H1 (cell line): ENCODE measurements around the gene LGALS9. TPM values are rescaled to one million over a fixed set of nuclear protein-coding genes. Genes with fewer than 3 reads are reported as not detected.

Experiments used
- CTCF ChIA-PET: fragments of 300-600 bp; sonication (Branson Sonifier 250); formaldehyde crosslinking; loops from one replicate; lab custom pipeline; 2021; ENCODE audit not compliant: partially characterized antibody; lab: Charles Lee
- POLR2A ChIA-PET: fragments of 300-600 bp; sonication (Branson Sonifier 250); formaldehyde crosslinking; loops from one replicate; lab custom pipeline; 2021; ENCODE audit warnings: inconsistent platforms; ENCODE audit not compliant: partially characterized antibody; lab: Charles Lee
- DNase-seq, 2 experiments: peaks; one replicate each; pipeline versions ENCODE4 v3.0.0 to v3.0.0-alpha.2; 2010 to 2022; ENCODE audit warnings: low spot score in 2 of 2, low read depth in 1 of 2, mixed read lengths in 1 of 2
- FAIRE-seq: peaks from 2 replicates; lab custom pipeline; 2011; peaks lifted over from hg19 to GRCh38; lab: Jason Lieb, UNC
- H2AFZ ChIP-seq: 2 replicates; pipeline ENCODE4 v1.8.1; 2012; ENCODE audit warnings: low read length, inconsistent platforms
- H2AK5ac ChIP-seq: 2 replicates; pipeline ENCODE4 v1.6.1; 2013; ENCODE audit warnings: low read depth, low read length
- H2BK120ac ChIP-seq: replicated peaks from 2 replicates; pipeline ENCODE3; 2013; ENCODE audit warnings: low read depth, low read length, inconsistent platforms
- H2BK12ac ChIP-seq: 2 replicates; pipeline ENCODE4 v1.6.1; 2013; ENCODE audit warnings: low read depth, low read length
- H2BK15ac ChIP-seq: 2 replicates; pipeline ENCODE4 v1.6.1; 2013; ENCODE audit warnings: low read length
- H2BK20ac ChIP-seq: 2 replicates; pipeline ENCODE4 v1.6.1; 2013; ENCODE audit warnings: low read length
- H2BK5ac ChIP-seq: 2 replicates; pipeline ENCODE4 v1.6.1; 2013; ENCODE audit warnings: low read depth, low read length
- H3K14ac ChIP-seq: 2 replicates; pipeline ENCODE4 v1.6.1; 2013; ENCODE audit warnings: inconsistent platforms; ENCODE audit not compliant: insufficient read length
- H3K18ac ChIP-seq: 2 replicates; pipeline ENCODE4 v1.6.1; 2013; ENCODE audit warnings: low read length; ENCODE audit errors: extremely low read depth
- H3K23ac ChIP-seq: 2 replicates; pipeline ENCODE4 v1.6.1; 2013; ENCODE audit warnings: inconsistent platforms; ENCODE audit not compliant: insufficient read length
- H3K23me2 ChIP-seq: 2 replicates; pipeline ENCODE4 v1.6.1; 2013; ENCODE audit warnings: low read depth, low read length
- H3K27ac ChIP-seq: 2 replicates; pipeline ENCODE4 v1.6.1; 2011; ENCODE audit warnings: low read depth, low read length, inconsistent platforms
- H3K27me3 ChIP-seq, 4 experiments: replicated peaks in 1 of 4; 1 replicate in 1 of 4; 2 replicates in 3 of 4; pipeline versions ENCODE4 v1.6.1 to v1.8.1; 2011 to 2013; ENCODE audit warnings: low read length in 3 of 4, mild to moderate bottlenecking in 3 of 4, inconsistent platforms in 2 of 4, mixed read lengths in 2 of 4, moderate library complexity in 1 of 4; ENCODE audit not compliant: control insufficient read depth in 3 of 4, insufficient read depth in 3 of 4; ENCODE audit errors: extremely low read depth in 1 of 4
- H3K36me3 ChIP-seq, 4 experiments: 2 replicates each; pipeline versions ENCODE4 v1.6.1 to v1.8.1; 2011 to 2013; ENCODE audit warnings: mild to moderate bottlenecking in 4 of 4, low read length in 3 of 4, moderate library complexity in 2 of 4, control low read depth in 1 of 4, inconsistent platforms in 1 of 4; ENCODE audit not compliant: insufficient read depth in 4 of 4, control insufficient read depth in 2 of 4
- H3K4ac ChIP-seq: replicated peaks from 2 replicates; pipeline ENCODE3; 2013; ENCODE audit warnings: low read length, low read depth, mixed read lengths, inconsistent platforms; ENCODE audit not compliant: insufficient read length
- H3K4me1 ChIP-seq, 4 experiments: replicated peaks in 1 of 4; 1 replicate in 1 of 4; 2 replicates in 3 of 4; pipeline versions ENCODE4 v1.6.1 to v1.8.1; 2011 to 2013; ENCODE audit warnings: low read length in 3 of 4, inconsistent platforms in 2 of 4, mixed read lengths in 1 of 4; ENCODE audit not compliant: insufficient read depth in 4 of 4, control insufficient read depth in 3 of 4
- H3K4me2 ChIP-seq, 2 experiments: 2 replicates each; pipeline versions ENCODE4 v1.6.1 to v1.8.1; 2011 to 2013; ENCODE audit warnings: low read depth in 2 of 2, low read length in 2 of 2, control low read depth in 1 of 2, inconsistent platforms in 1 of 2, mild to moderate bottlenecking in 1 of 2; ENCODE audit not compliant: insufficient read depth in 1 of 2
- H3K4me3 ChIP-seq, 4 experiments: fragments of 200-600, 300-600 bp in 1 of 4; sonication (generic), shearing (Covaris generic), sonication (Bioruptor Twin) in 1 of 4; 2 replicates each; pipeline versions ENCODE4 v1.5.1 to v1.8.1; 2011 to 2016; ENCODE audit warnings: low read length in 4 of 4, low read depth in 3 of 4, control low read depth in 2 of 4, inconsistent platforms in 2 of 4, mild to moderate bottlenecking in 2 of 4, mixed read lengths in 1 of 4, moderate library complexity in 1 of 4; ENCODE audit not compliant: insufficient read depth in 2 of 4; ENCODE audit errors: extremely low read depth in 1 of 4
- H3K56ac ChIP-seq: replicated peaks from 2 replicates; pipeline ENCODE3; 2013; ENCODE audit warnings: low read depth, mild to moderate bottlenecking, mixed read lengths, low read length, inconsistent platforms; ENCODE audit not compliant: insufficient read length
- H3K79me1 ChIP-seq: 2 replicates; pipeline ENCODE4 v1.6.1; 2013; ENCODE audit warnings: low read depth, low read length, control low read depth
- H3K79me2 ChIP-seq, 2 experiments: 2 replicates each; pipeline versions ENCODE4 v1.6.1 to v1.8.1; 2012 to 2013; ENCODE audit warnings: low read length in 2 of 2, mild to moderate bottlenecking in 2 of 2, inconsistent platforms in 1 of 2; ENCODE audit not compliant: insufficient read depth in 2 of 2, control insufficient read depth in 1 of 2
- H3K9ac ChIP-seq, 4 experiments: replicated peaks in 1 of 4; 1 replicate in 1 of 4; 2 replicates in 3 of 4; pipeline versions ENCODE4 v1.6.1 to v1.8.1; 2011 to 2013; ENCODE audit warnings: low read depth in 3 of 4, low read length in 3 of 4, control low read depth in 2 of 4, mild to moderate bottlenecking in 2 of 4, moderate library complexity in 2 of 4, inconsistent platforms in 1 of 4; ENCODE audit errors: extremely low read depth in 1 of 4
- H3K9me3 ChIP-seq, 2 experiments: 2 replicates each; pipeline versions ENCODE4 v1.6.1 to v1.8.1; 2012 to 2013; ENCODE audit warnings: mild to moderate bottlenecking in 2 of 2, moderate library complexity in 2 of 2, control low read depth in 1 of 2, inconsistent platforms in 1 of 2, low read depth in 1 of 2, low read length in 1 of 2, mixed read lengths in 1 of 2; ENCODE audit not compliant: insufficient read depth in 2 of 2
- H4K20me1 ChIP-seq, 2 experiments: replicated peaks in 1 of 2; 2 replicates each; pipeline versions ENCODE3 to v1.8.1; 2011 to 2013; ENCODE audit warnings: inconsistent platforms in 2 of 2, low read length in 2 of 2, mild to moderate bottlenecking in 1 of 2; ENCODE audit not compliant: insufficient read depth in 2 of 2, control insufficient read depth in 1 of 2
- H4K5ac ChIP-seq: 2 replicates; pipeline ENCODE4 v1.6.1; 2013; ENCODE audit warnings: low read length, low read depth, mixed read lengths, inconsistent platforms; ENCODE audit not compliant: insufficient read length
- H4K8ac ChIP-seq: 2 replicates; pipeline ENCODE4 v1.8.0; 2013; ENCODE audit warnings: mild to moderate bottlenecking, moderate library complexity, low read length, inconsistent platforms; ENCODE audit not compliant: insufficient read depth; ENCODE audit errors: extremely low read depth
- H4K91ac ChIP-seq: replicated peaks from 2 replicates; pipeline ENCODE3; 2013; ENCODE audit warnings: low read length, mixed read lengths, inconsistent platforms; ENCODE audit not compliant: insufficient read length
- CBX5 ChIP-seq: fragments of 300-800, 300-1000 bp; sonication (generic); IDR thresholded peaks from 2 replicates; pipeline ENCODE4 v1.7.1; 2016; ENCODE audit warnings: antibody characterized with exemption, low read length, low read depth
- CHD1 ChIP-seq: IDR thresholded peaks from 2 replicates; pipeline ENCODE4 v1.6.1; 2012; ENCODE audit warnings: low read depth, low read length, improper control_type of control experiment
- HDAC2 ChIP-seq, 2 experiments: fragments of 300-600 bp in 1 of 2; sonication (generic) in 1 of 2; IDR thresholded peaks; 2 replicates each; pipeline ENCODE4 v1.6.1; 2011 to 2012; ENCODE audit warnings: low read depth in 2 of 2, low read length in 2 of 2, mild to moderate bottlenecking in 2 of 2, moderate library complexity in 2 of 2, borderline replicate concordance in 1 of 2, inconsistent platforms in 1 of 2
- JUND ChIP-seq: IDR thresholded peaks from 2 replicates; pipeline ENCODE4 v1.6.1; 2011; ENCODE audit warnings: mild to moderate bottlenecking, improper control_type of control experiment, low read length
- MAFK ChIP-seq: IDR thresholded peaks from 2 replicates; pipeline ENCODE4 v1.6.1; 2012; ENCODE audit warnings: low read depth, mild to moderate bottlenecking, improper control_type of control experiment, low read length
- RXRA ChIP-seq: IDR thresholded peaks from 2 replicates; pipeline ENCODE4 v1.6.1; 2011; ENCODE audit warnings: low read depth, mild to moderate bottlenecking, low read length, moderate library complexity; ENCODE audit not compliant: insufficient read depth
- USF2 ChIP-seq: IDR thresholded peaks from 2 replicates; pipeline ENCODE4 v1.6.1; 2011; ENCODE audit warnings: low read length, improper control_type of control experiment
- WGBS, 2 experiments: shearing (Covaris generic) in 1 of 2; methylation state at CpG; one replicate each; pipeline versions ENCODE4 v1.1.6 to v1.1.7; 2013 to 2015; ENCODE audit warnings: low lambda C conversion rate in 2 of 2, mixed read lengths in 2 of 2, inconsistent platforms in 1 of 2, low coverage in 1 of 2, missing lambda C conversion rate in 1 of 2; ENCODE audit not compliant: insufficient replicate concordance in 2 of 2, insufficient coverage in 1 of 2, insufficient read length in 1 of 2; ENCODE audit errors: extremely low coverage in 1 of 2, missing lambda C conversion rate in 1 of 2; 5-methylcytosine and 5-hydroxymethylcytosine counted together
- polyA plus RNA-seq, 7 experiments: library from polyadenylated mRNA; depleted of rRNA in 3 of 7; stranded (reverse) in 5 of 7; unstranded in 2 of 7; fragments of >200 nt in 5 of 7; fragments of 200-250 nt in 2 of 7; gene quantifications; 1 replicate in 5 of 7; 2 replicates in 1 of 7; 4 replicates in 1 of 7; pipeline versions ENCODE4 v1.2.1 to v1.2.3, GENCODE V29; 2011 to 2013; ENCODE audit warnings: missing spikeins in 2 of 7, mixed read lengths in 2 of 7
- total RNA-seq: library from RNA; stranded (reverse); fragmentation: NEBNext Ultra II Directional; extraction: Animal tissue kit (Norgen Biotek cat#: 25700); gene quantifications from 2 replicates; pipeline ENCODE4 v1.2.1, GENCODE V29; 2021

The LGALS9 gene
- total and polyA plus RNA-seq, 2 of the 8 experiments (the other 6 are each of a cell fraction or from before 2014, with no cell fraction given), result 0.95 to 1.7 TPM

- Histone ChIP-seq H3K18ac (no peak overlapping the region), H3K14ac (no peak overlapping the region), H3K23me2 (no peaks in the 10 kb centered on the region), H2BK5ac (no peak overlapping the region), H3K4me3 (no peak overlapping the region), H3K27ac (no peak overlapping the region), H3K79me1 (no peaks in the 10 kb centered on the region), H3K79me2 (no peaks in the 10 kb centered on the region), H3K56ac (no peak overlapping the region), H2BK12ac (no peak overlapping the region), H4K20me1 (no peaks in the 10 kb centered on the region), H3K9me3 (no peaks in the 10 kb centered on the region), H3K23ac (no peak overlapping the region), H3K9ac (no peak overlapping the region), H4K5ac (no peak overlapping the region), H3K27me3 (no peaks in the 10 kb centered on the region), H2BK20ac (no peak overlapping the region), H2AFZ (no peak overlapping the region), H3K4me1 (no peaks in the 10 kb centered on the region), H2AK5ac (no peak overlapping the region), H2BK15ac (no peak overlapping the region), H2BK120ac (no peak overlapping the region), H4K91ac (no peak overlapping the region), H3K4ac (no peak overlapping the region), H3K36me3 (peaks cover 3 to 19% (median 11%) of the 10 kb centered on the region in 4 experiments; a peak in 7 of 8 replicates), H4K8ac (no peak overlapping the region), H3K4me2 (no peak overlapping the region)
- no peak for DNase-seq
- 94% methylated on average over 3 of the region's 3 CpGs; no CpG with 5 or more reads in 1 of the 2 experiments for WGBS, 2 experiments
- POLR2A ChIA-PET, result no interaction called here
- no peak for TF ChIP-seq CHD1
- no peak for TF ChIP-seq CBX5
- no peak for TF ChIP-seq MAFK
- TF ChIP-seq HDAC2 (IDR thresholded peaks at IDR 0.05; ENCODE audit: borderline replicate concordance in 1 of 2, low read depth in 2 of 2, low read length in 2 of 2), result no peak
- no peak for TF ChIP-seq USF2
- TF ChIP-seq RXRA, result no peak
- no peak for TF ChIP-seq JUND
- no peak for FAIRE-seq
- CTCF ChIA-PET, result interaction anchor here (0.7 to 7.2 kb wide), 8 partner anchors 10 to 233 kb away, joined by 3 to 52 read pairs (median 7); partner anchors contain the start of gene LGALS9
These were observed 17.6 kb upstream of the LGALS9 start for GRCh38 chr17:27613433-27613832.
